Measurements from ENCODE around the gene CBX3.

Gene CBX3

DNA sequence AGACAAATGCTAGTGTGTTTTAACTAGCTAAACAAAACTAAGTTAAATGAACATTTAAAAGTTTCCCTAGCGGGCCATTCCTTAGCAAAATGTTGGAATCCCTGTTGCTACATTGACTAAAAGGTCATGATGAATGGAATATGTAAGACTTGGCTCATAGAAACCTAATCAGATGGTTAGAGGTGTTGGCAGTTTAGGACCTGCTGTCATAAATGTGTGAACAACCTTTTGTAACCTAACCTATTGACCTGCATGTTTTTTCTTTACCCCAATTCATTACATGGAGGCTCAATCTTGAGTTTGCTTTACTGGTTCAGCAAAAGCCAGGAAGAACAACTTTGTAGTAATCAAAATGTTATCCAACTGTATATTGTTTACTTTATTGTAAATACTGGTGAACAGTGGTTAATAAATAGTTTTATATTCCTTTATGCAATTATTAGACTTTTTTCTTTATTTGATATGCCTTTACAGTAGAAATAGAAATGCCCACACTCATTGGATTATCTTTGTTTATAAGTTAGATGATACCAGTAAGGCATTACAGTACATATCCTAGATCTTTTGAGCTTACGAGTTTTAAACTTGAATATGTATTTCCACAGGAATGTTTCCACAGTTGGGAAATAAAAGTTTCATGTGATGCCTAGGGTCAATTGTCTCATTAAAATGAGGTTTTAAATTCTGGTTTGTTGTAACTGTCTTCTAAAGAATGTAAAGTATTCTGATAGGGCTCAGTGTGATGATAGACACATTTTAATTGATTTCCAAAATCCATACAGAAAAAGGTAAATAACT lies 11.6 kb downstream of the CBX3 start:
- H3K79me2 ChIP-seq (ENCODE audit: control insufficient read depth, insufficient read depth, low read length), result peaks cover 4% of the 10 kb centered on the region
- H3K23ac ChIP-seq (ENCODE audit: low read length), result no peak overlapping the region
- DNase-seq, result no peak
- no peak overlapping the region for H3K4me2 ChIP-seq (ENCODE audit: low read length)
- H3K4me3 ChIP-seq (ENCODE audit: low read length), result no peak overlapping the region
- no peaks in the 10 kb centered on the region for H3K79me1 ChIP-seq (ENCODE audit: low read length)
- WGBS (ENCODE audit: extremely low coverage, insufficient coverage, low lambda C conversion rate), result no CpG with 5 or more reads among the region's 2 CpGs
- H3K56ac ChIP-seq (ENCODE audit: low read length), result no peak overlapping the region
- H3K4me1 ChIP-seq (ENCODE audit: control insufficient read depth, low read depth, low read length), result no peaks in the 10 kb centered on the region
- H4K5ac ChIP-seq (ENCODE audit: low read length), result no peak overlapping the region
- no peak overlapping the region for H2BK5ac ChIP-seq (ENCODE audit: low read length)
- H2BK15ac ChIP-seq (replicated peaks; ENCODE audit: low read depth), result no peak overlapping the region
- H3K18ac ChIP-seq (ENCODE audit: low read length), result no peak overlapping the region
- no peaks in the 10 kb centered on the region for H3K27me3 ChIP-seq (ENCODE audit: insufficient read depth, low read length, poor library complexity)
- no peak overlapping the region for H2BK120ac ChIP-seq (ENCODE audit: low read depth, low read length)
- no peak overlapping the region for H3K27ac ChIP-seq (ENCODE audit: low read depth, low read length)
- H4K8ac ChIP-seq (ENCODE audit: low read depth, low read length), result no peak overlapping the region
- H3K9ac ChIP-seq (ENCODE audit: low read length), result no peak overlapping the region
- no peak overlapping the region for H2AK5ac ChIP-seq (ENCODE audit: low read length)
- H3K36me3 ChIP-seq (ENCODE audit: control insufficient read depth, insufficient read depth, low read length), result peaks cover 4% of the 10 kb centered on the region
- no peak overlapping the region for H3K4ac ChIP-seq (ENCODE audit: low read depth, low read length)

GRCh38 chr7:26213807-26214515 lies 12.4 kb downstream of the CBX3 start:
- Histone ChIP-seq H3K4me1 (ENCODE audit: control insufficient read depth, low read depth, low read length) (no peaks in the 10 kb centered on the region), H3K27me3 (ENCODE audit: insufficient read depth, low read length, poor library complexity) (no peaks in the 10 kb centered on the region), H2BK15ac (replicated peaks; ENCODE audit: low read depth) (no peak overlapping the region), H3K23ac (ENCODE audit: low read length) (no peak overlapping the region), H3K4ac (ENCODE audit: low read depth, low read length) (no peak overlapping the region), H2BK120ac (ENCODE audit: low read depth, low read length) (no peak overlapping the region), H2BK5ac (ENCODE audit: low read length) (no peak overlapping the region), H3K4me2 (ENCODE audit: low read length) (no peak overlapping the region), H3K9ac (ENCODE audit: low read length) (no peak overlapping the region), H2AK5ac (ENCODE audit: low read length) (no peak overlapping the region), H4K5ac (ENCODE audit: low read length) (no peak overlapping the region), H3K56ac (ENCODE audit: low read length) (no peak overlapping the region), H3K36me3 (ENCODE audit: control insufficient read depth, insufficient read depth, low read length) (peaks cover 4% of the 10 kb centered on the region), H3K27ac (ENCODE audit: low read depth, low read length) (no peak overlapping the region), H4K8ac (ENCODE audit: low read depth, low read length) (no peak overlapping the region), H3K18ac (ENCODE audit: low read length) (no peak overlapping the region), H3K79me2 (ENCODE audit: control insufficient read depth, insufficient read depth, low read length) (peaks cover 4% of the 10 kb centered on the region), H3K4me3 (ENCODE audit: low read length) (no peak overlapping the region), H3K79me1 (ENCODE audit: low read length) (no peaks in the 10 kb centered on the region)
- no peak for DNase-seq
- WGBS (ENCODE audit: extremely low coverage, insufficient coverage, low lambda C conversion rate), result no CpG with 5 or more reads among the region's 5 CpGs

GRCh38 chr7:26216049-26216448 lies 14.5 kb downstream of the CBX3 start:
- no peak overlapping the region for H3K4ac ChIP-seq (ENCODE audit: low read depth, low read length)
- no peak overlapping the region for H2BK15ac ChIP-seq (replicated peaks; ENCODE audit: low read depth)
- no peak overlapping the region for H3K4me3 ChIP-seq (ENCODE audit: low read length)
- no peak overlapping the region for H2BK120ac ChIP-seq (ENCODE audit: low read depth, low read length)
- no peak for DNase-seq
- WGBS (ENCODE audit: extremely low coverage, insufficient coverage, low lambda C conversion rate), result no CpG with 5 or more reads among the region's 2 CpGs
- H3K4me1 ChIP-seq (ENCODE audit: control insufficient read depth, low read depth, low read length), result no peaks in the 10 kb centered on the region
- no peak overlapping the region for H2BK5ac ChIP-seq (ENCODE audit: low read length)
- no peak overlapping the region for H3K4me2 ChIP-seq (ENCODE audit: low read length)
- H3K18ac ChIP-seq (ENCODE audit: low read length), result no peak overlapping the region
- no peak overlapping the region for H3K27ac ChIP-seq (ENCODE audit: low read depth, low read length)
- H3K36me3 ChIP-seq (ENCODE audit: control insufficient read depth, insufficient read depth, low read length), result no peaks in the 10 kb centered on the region
- H3K9ac ChIP-seq (ENCODE audit: low read length), result no peak overlapping the region
- no peak overlapping the region for H4K8ac ChIP-seq (ENCODE audit: low read depth, low read length)
- no peaks in the 10 kb centered on the region for H3K79me2 ChIP-seq (ENCODE audit: control insufficient read depth, insufficient read depth, low read length)
- H2AK5ac ChIP-seq (ENCODE audit: low read length), result no peak overlapping the region
- H3K23ac ChIP-seq (ENCODE audit: low read length), result no peak overlapping the region
- no peaks in the 10 kb centered on the region for H3K79me1 ChIP-seq (ENCODE audit: low read length)
- no peak overlapping the region for H3K56ac ChIP-seq (ENCODE audit: low read length)
- no peaks in the 10 kb centered on the region for H3K27me3 ChIP-seq (ENCODE audit: insufficient read depth, low read length, poor library complexity)
- no peak overlapping the region for H4K5ac ChIP-seq (ENCODE audit: low read length)

GRCh38 chr7:26224359-26224758 lies 22.8 kb downstream of the CBX3 start:
- Histone ChIP-seq H2BK5ac (ENCODE audit: low read length) (no peak overlapping the region), H3K4me3 (ENCODE audit: low read length) (no peak overlapping the region), H3K27ac (ENCODE audit: low read depth, low read length) (no peak overlapping the region), H3K18ac (ENCODE audit: low read length) (no peak overlapping the region), H3K4me1 (ENCODE audit: control insufficient read depth, low read depth, low read length) (no peaks in the 10 kb centered on the region), H2BK15ac (replicated peaks; ENCODE audit: low read depth) (no peak overlapping the region), H3K9ac (ENCODE audit: low read length) (no peak overlapping the region), H3K4ac (ENCODE audit: low read depth, low read length) (no peak overlapping the region), H4K5ac (ENCODE audit: low read length) (no peak overlapping the region), H3K27me3 (ENCODE audit: insufficient read depth, low read length, poor library complexity) (no peaks in the 10 kb centered on the region), H3K36me3 (ENCODE audit: control insufficient read depth, insufficient read depth, low read length) (no peaks in the 10 kb centered on the region), H3K4me2 (ENCODE audit: low read length) (no peak overlapping the region), H2BK120ac (ENCODE audit: low read depth, low read length) (no peak overlapping the region), H4K8ac (ENCODE audit: low read depth, low read length) (no peak overlapping the region), H2AK5ac (ENCODE audit: low read length) (no peak overlapping the region), H3K23ac (ENCODE audit: low read length) (no peak overlapping the region), H3K79me2 (ENCODE audit: control insufficient read depth, insufficient read depth, low read length) (no peaks in the 10 kb centered on the region), H3K56ac (ENCODE audit: low read length) (no peak overlapping the region), H3K79me1 (ENCODE audit: low read length) (no peaks in the 10 kb centered on the region)
- no CpG with 5 or more reads among the region's 5 CpGs for WGBS (ENCODE audit: extremely low coverage, insufficient coverage, low lambda C conversion rate)
- no peak for DNase-seq

GRCh38 chr7:26227987-26228386 lies 26.4 kb downstream of the CBX3 start:
- Histone ChIP-seq H3K18ac (ENCODE audit: low read length) (no peak overlapping the region), H2BK15ac (replicated peaks; ENCODE audit: low read depth) (no peak overlapping the region)

More at GRCh38 chr7:26227987-26228386, 26.4 kb downstream of the CBX3 start:
- WGBS (ENCODE audit: extremely low coverage, insufficient coverage, low lambda C conversion rate), result no CpG with 5 or more reads among the region's 2 CpGs
- H4K8ac ChIP-seq (ENCODE audit: low read depth, low read length), result no peak overlapping the region
- H3K4ac ChIP-seq (ENCODE audit: low read depth, low read length), result no peak overlapping the region
- no peak overlapping the region for H2AK5ac ChIP-seq (ENCODE audit: low read length)
- H3K23ac ChIP-seq (ENCODE audit: low read length), result no peak overlapping the region
- H4K5ac ChIP-seq (ENCODE audit: low read length), result no peak overlapping the region
- H3K4me1 ChIP-seq (ENCODE audit: control insufficient read depth, low read depth, low read length), result no peaks in the 10 kb centered on the region
- no peak for DNase-seq
- no peak overlapping the region for H3K9ac ChIP-seq (ENCODE audit: low read length)
- H3K79me1 ChIP-seq (ENCODE audit: low read length), result no peaks in the 10 kb centered on the region
- no peaks in the 10 kb centered on the region for H3K36me3 ChIP-seq (ENCODE audit: control insufficient read depth, insufficient read depth, low read length)
- no peaks in the 10 kb centered on the region for H3K27me3 ChIP-seq (ENCODE audit: insufficient read depth, low read length, poor library complexity)
- no peak overlapping the region for H3K4me3 ChIP-seq (ENCODE audit: low read length)
- no peak overlapping the region for H3K56ac ChIP-seq (ENCODE audit: low read length)
- no peak overlapping the region for H2BK120ac ChIP-seq (ENCODE audit: low read depth, low read length)
- no peaks in the 10 kb centered on the region for H3K79me2 ChIP-seq (ENCODE audit: control insufficient read depth, insufficient read depth, low read length)
- no peak overlapping the region for H3K4me2 ChIP-seq (ENCODE audit: low read length)
- H2BK5ac ChIP-seq (ENCODE audit: low read length), result no peak overlapping the region
- no peak overlapping the region for H3K27ac ChIP-seq (ENCODE audit: low read depth, low read length)
